ENCODE data around the gene DNAH8.
"Not testable (repeated sequence)": the region's sequence is repeated elsewhere in the genome, so short reads cannot be mapped to it uniquely, and the experiment has no call there.

DNA sequence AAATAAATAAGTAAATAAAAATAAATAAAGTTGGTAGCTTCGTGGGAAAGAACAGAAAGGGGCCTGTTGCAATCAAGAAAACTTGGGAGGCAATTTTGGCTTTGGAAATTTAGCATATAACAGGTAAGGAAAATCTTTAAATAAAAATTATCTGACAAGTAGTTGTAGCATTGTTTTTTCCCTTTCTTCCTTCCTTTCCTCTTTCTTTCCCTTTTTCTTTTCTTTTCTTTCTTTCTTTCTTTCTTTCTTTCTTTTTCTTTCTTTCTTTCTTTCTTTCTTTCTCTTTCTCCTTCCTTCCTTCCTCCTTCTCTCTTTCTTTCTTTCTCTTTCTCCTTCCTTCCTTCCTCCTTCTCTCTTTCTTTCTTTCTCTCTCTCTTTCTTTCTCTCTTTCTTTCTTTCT, 158.7 kb downstream of the DNAH8 start:
- not testable (repeated sequence) for TF ChIP-seq POLR2A (IDR thresholded peaks at IDR 0.05; ENCODE audit: low read depth); POLR2AphosphoS5 (IDR thresholded peaks at IDR 0.05); EP300 (IDR thresholded peaks at IDR 0.05)
- TF ChIP-seq, protein P1, sequence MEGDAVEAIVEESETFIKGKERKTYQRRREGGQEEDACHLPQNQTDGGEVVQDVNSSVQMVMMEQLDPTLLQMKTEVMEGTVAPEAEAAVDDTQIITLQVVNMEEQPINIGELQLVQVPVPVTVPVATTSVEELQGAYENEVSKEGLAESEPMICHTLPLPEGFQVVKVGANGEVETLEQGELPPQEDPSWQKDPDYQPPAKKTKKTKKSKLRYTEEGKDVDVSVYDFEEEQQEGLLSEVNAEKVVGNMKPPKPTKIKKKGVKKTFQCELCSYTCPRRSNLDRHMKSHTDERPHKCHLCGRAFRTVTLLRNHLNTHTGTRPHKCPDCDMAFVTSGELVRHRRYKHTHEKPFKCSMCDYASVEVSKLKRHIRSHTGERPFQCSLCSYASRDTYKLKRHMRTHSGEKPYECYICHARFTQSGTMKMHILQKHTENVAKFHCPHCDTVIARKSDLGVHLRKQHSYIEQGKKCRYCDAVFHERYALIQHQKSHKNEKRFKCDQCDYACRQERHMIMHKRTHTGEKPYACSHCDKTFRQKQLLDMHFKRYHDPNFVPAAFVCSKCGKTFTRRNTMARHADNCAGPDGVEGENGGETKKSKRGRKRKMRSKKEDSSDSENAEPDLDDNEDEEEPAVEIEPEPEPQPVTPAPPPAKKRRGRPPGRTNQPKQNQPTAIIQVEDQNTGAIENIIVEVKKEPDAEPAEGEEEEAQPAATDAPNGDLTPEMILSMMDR (IDR thresholded peaks at IDR 0.05): not testable (repeated sequence)

All from esophagus muscularis mucosa (tissue), 4 donors.